Measurements from ENCODE around the gene KIZ.

The KIZ gene

GRCh38 chr20:21278829-21279228 is 152.9 kb downstream of the KIZ start:
- Histone ChIP-seq H2AK5ac (ENCODE audit: low read length, severe bottlenecking) (no peak overlapping the region), H3K27ac (ENCODE audit: low read length, poor library complexity, severe bottlenecking) (no peak overlapping the region), H3K18ac (ENCODE audit: low read depth in 1 of 2, low read length in 2 of 2) (no peak overlapping the region), H3K79me1 (replicated peaks; ENCODE audit: low read length, poor library complexity, severe bottlenecking) (no peaks in the 10 kb centered on the region), H3K4ac (ENCODE audit: low read depth in 1 of 2, low read length in 2 of 2) (no peak overlapping the region), H4K91ac (ENCODE audit: low read length) (no peak overlapping the region), H3K9me3 (ENCODE audit: control insufficient read depth, low read length) (no peaks in the 10 kb centered on the region), H3K27me3 (ENCODE audit: control insufficient read depth in 1 of 2, insufficient read depth in 1 of 2, low read length in 2 of 2) (peaks cover 10 to 14% of the 10 kb centered on the region in 2 experiments), H3K36me3 (ENCODE audit: control insufficient read depth in 1 of 2, insufficient read depth in 2 of 2, low read depth in 1 of 2, low read length in 2 of 2) (no peaks in the 10 kb centered on the region), H3K9ac (ENCODE audit: low read length) (no peak overlapping the region), H3K4me2 (ENCODE audit: low read length, poor library complexity, severe bottlenecking) (no peak overlapping the region), H2AFZ (ENCODE audit: low read depth, low read length) (no peak overlapping the region), H2BK5ac (ENCODE audit: low read depth, low read length, poor library complexity, severe bottlenecking) (no peak overlapping the region), H4K8ac (ENCODE audit: low read length) (no peak overlapping the region), H3K23ac (ENCODE audit: low read length in 2 of 2) (no peak overlapping the region), H2BK12ac (ENCODE audit: low read length in 2 of 2) (no peak overlapping the region), H3K4me3 (ENCODE audit: insufficient read depth in 1 of 2, low read depth in 1 of 2, low read length in 2 of 2) (no peak overlapping the region), H3K4me1 (ENCODE audit: control insufficient read depth, insufficient read depth, low read depth, low read length) (no peaks in the 10 kb centered on the region), H3K14ac (ENCODE audit: low read length in 2 of 2) (no peak overlapping the region), H2BK120ac (ENCODE audit: low read depth, low read length) (no peak overlapping the region), H2BK15ac (ENCODE audit: low read depth, poor library complexity, severe bottlenecking) (no peak overlapping the region)
- WGBS, result 82% methylated on average over 2 of the region's 2 CpGs
- DNase-seq, result no peak

GRCh38 chr20:21279706-21280521 is 154.0 kb downstream of the KIZ start:
- Histone ChIP-seq H2BK5ac (ENCODE audit: low read depth, low read length, poor library complexity, severe bottlenecking) (no peak overlapping the region), H2AFZ (ENCODE audit: low read depth, low read length) (no peak overlapping the region), H2BK15ac (ENCODE audit: low read depth, poor library complexity, severe bottlenecking) (no peak overlapping the region), H2BK120ac (ENCODE audit: low read depth, low read length) (no peak overlapping the region), H3K4me2 (ENCODE audit: low read length, poor library complexity, severe bottlenecking) (no peak overlapping the region), H3K14ac (ENCODE audit: low read length in 2 of 2) (no peak overlapping the region), H3K18ac (ENCODE audit: low read depth in 1 of 2, low read length in 2 of 2) (no peak overlapping the region), H4K91ac (ENCODE audit: low read length) (no peak overlapping the region), H3K9me3 (ENCODE audit: control insufficient read depth, low read length) (no peaks in the 10 kb centered on the region), H2BK12ac (ENCODE audit: low read length in 2 of 2) (no peak overlapping the region), H3K27ac (ENCODE audit: low read length, poor library complexity, severe bottlenecking) (no peak overlapping the region), H3K4me1 (ENCODE audit: control insufficient read depth, insufficient read depth, low read depth, low read length) (no peaks in the 10 kb centered on the region), H4K8ac (ENCODE audit: low read length) (no peak overlapping the region), H2AK5ac (ENCODE audit: low read length, severe bottlenecking) (no peak overlapping the region), H3K79me1 (replicated peaks; ENCODE audit: low read length, poor library complexity, severe bottlenecking) (no peaks in the 10 kb centered on the region), H3K36me3 (ENCODE audit: control insufficient read depth in 1 of 2, insufficient read depth in 2 of 2, low read depth in 1 of 2, low read length in 2 of 2) (no peaks in the 10 kb centered on the region), H3K4me3 (ENCODE audit: insufficient read depth in 1 of 2, low read depth in 1 of 2, low read length in 2 of 2) (no peak overlapping the region), H3K27me3 (ENCODE audit: control insufficient read depth in 1 of 2, insufficient read depth in 1 of 2, low read length in 2 of 2) (peaks cover 4% of the 10 kb centered on the region in 2 experiments), H3K9ac (ENCODE audit: low read length) (no peak overlapping the region), H3K23ac (ENCODE audit: low read length in 2 of 2) (no peak overlapping the region), H3K4ac (ENCODE audit: low read depth in 1 of 2, low read length in 2 of 2) (no peak overlapping the region)
- 82% methylated on average over 4 of the region's 7 CpGs for WGBS
- no peak for DNase-seq

GRCh38 chr20:21280522-21281016 is 154.7 kb downstream of the KIZ start:
- H2BK12ac ChIP-seq (ENCODE audit: low read length in 2 of 2), result no peak overlapping the region
- H3K9me3 ChIP-seq (ENCODE audit: control insufficient read depth, low read length), result peaks cover under 1% of the 10 kb centered on the region
- H3K36me3 ChIP-seq (ENCODE audit: control insufficient read depth in 1 of 2, insufficient read depth in 2 of 2, low read depth in 1 of 2, low read length in 2 of 2), result no peaks in the 10 kb centered on the region
- H3K4me1 ChIP-seq (ENCODE audit: control insufficient read depth, insufficient read depth, low read depth, low read length), result no peaks in the 10 kb centered on the region
- no peak overlapping the region for H4K8ac ChIP-seq (ENCODE audit: low read length)
- no peak overlapping the region for H2BK120ac ChIP-seq (ENCODE audit: low read depth, low read length)
- H3K4me3 ChIP-seq (ENCODE audit: insufficient read depth in 1 of 2, low read depth in 1 of 2, low read length in 2 of 2), result no peak overlapping the region
- no peak overlapping the region for H3K23ac ChIP-seq (ENCODE audit: low read length in 2 of 2)
- no peak overlapping the region for H4K91ac ChIP-seq (ENCODE audit: low read length)
- no peak overlapping the region for H3K27ac ChIP-seq (ENCODE audit: low read length, poor library complexity, severe bottlenecking)
- H3K9ac ChIP-seq (ENCODE audit: low read length), result no peak overlapping the region
- H3K79me1 ChIP-seq (replicated peaks; ENCODE audit: low read length, poor library complexity, severe bottlenecking), result no peaks in the 10 kb centered on the region
- no peak overlapping the region for H2BK15ac ChIP-seq (ENCODE audit: low read depth, poor library complexity, severe bottlenecking)
- 54% methylated on average over 3 of the region's 3 CpGs for WGBS
- no peak overlapping the region for H3K14ac ChIP-seq (ENCODE audit: low read length in 2 of 2)
- H3K4ac ChIP-seq (ENCODE audit: low read depth in 1 of 2, low read length in 2 of 2), result no peak overlapping the region
- H3K18ac ChIP-seq (ENCODE audit: low read depth in 1 of 2, low read length in 2 of 2), result no peak overlapping the region
- H2BK5ac ChIP-seq (ENCODE audit: low read depth, low read length, poor library complexity, severe bottlenecking), result no peak overlapping the region
- no peak overlapping the region for H2AK5ac ChIP-seq (ENCODE audit: low read length, severe bottlenecking)
- peaks cover 3 to 4% of the 10 kb centered on the region in 2 experiments for H3K27me3 ChIP-seq (ENCODE audit: control insufficient read depth in 1 of 2, insufficient read depth in 1 of 2, low read length in 2 of 2)
- no peak for DNase-seq
- H3K4me2 ChIP-seq (ENCODE audit: low read length, poor library complexity, severe bottlenecking), result no peak overlapping the region
- no peak overlapping the region for H2AFZ ChIP-seq (ENCODE audit: low read depth, low read length)

- Histone ChIP-seq H3K9me3 (ENCODE audit: control insufficient read depth, low read length) (peaks cover 6% of the 10 kb centered on the region), H3K27ac (ENCODE audit: low read length, poor library complexity, severe bottlenecking) (no peak overlapping the region), H3K79me1 (replicated peaks; ENCODE audit: low read length, poor library complexity, severe bottlenecking) (no peaks in the 10 kb centered on the region), H2BK15ac (ENCODE audit: low read depth, poor library complexity, severe bottlenecking) (no peak overlapping the region), H2BK5ac (ENCODE audit: low read depth, low read length, poor library complexity, severe bottlenecking) (no peak overlapping the region), H2AK5ac (ENCODE audit: low read length, severe bottlenecking) (no peak overlapping the region), H3K14ac (ENCODE audit: low read length in 2 of 2) (no peak overlapping the region), H2BK120ac (ENCODE audit: low read depth, low read length) (no peak overlapping the region), H3K27me3 (ENCODE audit: control insufficient read depth in 1 of 2, insufficient read depth in 1 of 2, low read length in 2 of 2) (peaks cover 0 to 3% of the 10 kb centered on the region in 2 experiments), H3K4me2 (ENCODE audit: low read length, poor library complexity, severe bottlenecking) (no peak overlapping the region), H3K4ac (ENCODE audit: low read depth in 1 of 2, low read length in 2 of 2) (no peak overlapping the region), H3K23ac (ENCODE audit: low read length in 2 of 2) (no peak overlapping the region), H3K4me3 (ENCODE audit: insufficient read depth in 1 of 2, low read depth in 1 of 2, low read length in 2 of 2) (no peak overlapping the region), H3K9ac (ENCODE audit: low read length) (no peak overlapping the region), H3K36me3 (ENCODE audit: control insufficient read depth in 1 of 2, insufficient read depth in 2 of 2, low read depth in 1 of 2, low read length in 2 of 2) (no peaks in the 10 kb centered on the region), H3K18ac (ENCODE audit: low read depth in 1 of 2, low read length in 2 of 2) (no peak overlapping the region), H2AFZ (ENCODE audit: low read depth, low read length) (no peak overlapping the region), H3K4me1 (ENCODE audit: control insufficient read depth, insufficient read depth, low read depth, low read length) (no peaks in the 10 kb centered on the region), H4K91ac (ENCODE audit: low read length) (no peak overlapping the region), H2BK12ac (ENCODE audit: low read length in 2 of 2) (no peak overlapping the region), H4K8ac (ENCODE audit: low read length) (no peak overlapping the region)
- no peak for DNase-seq
- 70% methylated on average over 3 of the region's 4 CpGs for WGBS
These were observed 160.9 kb downstream of the KIZ start for GRCh38 chr20:21286775-21287174.

Data from mesenchymal stem cell (in vitro differentiated cells and primary cell).